Right ventricle myocardium inferior (tissue), 1 donor: ENCODE measurements around the gene FAM72B. TPM values are rescaled to one million over a fixed set of nuclear protein-coding genes. Genes with fewer than 3 reads are reported as not detected.
A peak's percentile ranks its signal among the peaks of the same experiment; 100 is the strongest.
"Not testable (repeated sequence)": the region's sequence is repeated elsewhere in the genome, so short reads cannot be mapped to it uniquely, and the experiment has no call there.

Source experiments
- ATAC-seq: fragments of 200-7000 bp; cut with Tn5 transposase; one replicate; pipeline ENCODE4 v1.9.1; 2020; ENCODE audit warnings: mild to moderate bottlenecking, moderate library complexity
- DNase-seq: peaks from one replicate; pipeline ENCODE4 v3.0.0; 2021; ENCODE audit errors: missing footprints
- intact Hi-C: fragments of 100-400 bp; cut with DNase I; formaldehyde crosslinking; loops from one replicate; pipeline ENCODE4 v1.11.0; 2022
- total RNA-seq: library from RNA; stranded (reverse); fragmentation: NEBNext Ultra II Directional; extraction: Animal tissue kit (Norgen Biotek cat#: 25700); gene quantifications from one replicate; pipeline ENCODE4 v1.2.1, GENCODE V29; 2021
- donor health status: DM: no; HTN: yes; CAD: no; lungs with severe emphysema.

The FAM72B gene
- total RNA-seq, 1 donor from 2014 or later: 0.43 TPM

DNA sequence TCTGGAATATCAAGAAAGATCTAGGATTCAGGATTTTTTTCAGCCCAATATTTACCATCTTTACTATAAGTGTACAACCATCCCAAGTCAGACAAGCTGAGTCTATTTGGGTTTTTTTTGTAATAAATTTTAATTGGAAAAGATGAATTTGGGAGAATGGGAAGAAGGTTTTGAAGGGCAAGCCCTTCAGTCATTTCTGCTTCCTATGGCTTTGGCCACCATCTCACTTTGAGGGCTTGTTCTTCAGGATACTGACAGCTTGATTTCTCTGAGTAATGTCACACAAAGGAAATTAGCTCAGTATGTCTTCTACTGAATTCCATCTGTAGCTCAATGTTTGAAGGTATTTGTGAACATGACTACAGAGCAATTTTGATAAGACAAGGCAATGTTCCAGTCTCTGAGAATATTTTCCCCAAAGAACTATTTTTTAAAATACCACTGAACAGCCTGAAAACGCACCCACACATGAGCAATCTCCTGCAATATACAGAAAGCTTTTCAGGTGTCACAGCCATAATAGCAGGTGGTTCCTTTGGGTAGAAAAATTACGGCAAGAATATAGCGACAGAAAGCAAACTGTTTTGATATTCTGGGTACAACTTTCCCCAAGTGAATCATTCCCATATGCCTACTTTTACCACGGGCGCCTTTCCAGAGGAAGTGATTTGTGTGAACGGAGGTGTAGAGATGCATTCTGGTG is 22.8 kb downstream of the FAM72B start:
- DNase-seq, ATAC-seq, intact Hi-C loops: not testable (repeated sequence)

DNA sequence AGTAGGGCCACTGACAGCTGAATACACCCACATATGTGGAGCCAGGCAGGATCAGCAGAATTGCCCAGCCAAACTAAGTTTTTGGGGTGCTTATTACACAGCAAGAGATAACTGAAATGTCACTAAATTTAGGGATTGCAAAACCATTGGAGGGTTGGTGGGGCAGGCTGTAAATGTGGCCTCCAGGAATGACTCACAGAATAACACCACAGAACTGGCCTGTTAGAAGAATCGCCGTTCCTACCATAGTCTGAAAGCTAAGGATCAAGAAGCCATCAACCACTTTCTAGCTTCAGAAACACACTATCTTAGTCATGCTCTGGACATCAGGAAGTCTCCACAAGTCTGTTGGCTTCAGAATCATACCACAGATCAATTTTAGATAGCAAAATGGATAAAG is 24.0 kb downstream of the FAM72B start:
- intact Hi-C loops, ATAC-seq, DNase-seq: not testable (repeated sequence)

DNA sequence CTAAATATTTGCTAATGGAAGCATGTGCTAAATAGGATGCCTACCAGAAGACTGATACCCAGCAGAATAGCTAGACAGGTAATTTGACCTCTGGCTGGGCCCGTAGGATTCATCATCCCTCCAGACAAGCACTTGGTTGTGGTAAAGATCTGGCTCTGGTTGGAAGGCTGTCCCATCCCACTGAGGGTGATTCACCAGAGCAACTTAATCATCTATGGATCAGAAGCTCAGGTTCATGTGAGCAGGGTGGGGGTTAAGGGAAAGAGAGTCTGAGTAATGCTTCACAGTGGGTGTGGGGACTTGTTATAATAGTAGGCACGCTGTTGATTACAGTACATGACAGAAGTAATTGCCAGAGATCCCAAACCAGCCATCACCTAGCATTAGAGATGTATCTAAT is 26.5 kb downstream of the FAM72B start:
- ATAC-seq, intact Hi-C loops, DNase-seq: not testable (repeated sequence)

DNA sequence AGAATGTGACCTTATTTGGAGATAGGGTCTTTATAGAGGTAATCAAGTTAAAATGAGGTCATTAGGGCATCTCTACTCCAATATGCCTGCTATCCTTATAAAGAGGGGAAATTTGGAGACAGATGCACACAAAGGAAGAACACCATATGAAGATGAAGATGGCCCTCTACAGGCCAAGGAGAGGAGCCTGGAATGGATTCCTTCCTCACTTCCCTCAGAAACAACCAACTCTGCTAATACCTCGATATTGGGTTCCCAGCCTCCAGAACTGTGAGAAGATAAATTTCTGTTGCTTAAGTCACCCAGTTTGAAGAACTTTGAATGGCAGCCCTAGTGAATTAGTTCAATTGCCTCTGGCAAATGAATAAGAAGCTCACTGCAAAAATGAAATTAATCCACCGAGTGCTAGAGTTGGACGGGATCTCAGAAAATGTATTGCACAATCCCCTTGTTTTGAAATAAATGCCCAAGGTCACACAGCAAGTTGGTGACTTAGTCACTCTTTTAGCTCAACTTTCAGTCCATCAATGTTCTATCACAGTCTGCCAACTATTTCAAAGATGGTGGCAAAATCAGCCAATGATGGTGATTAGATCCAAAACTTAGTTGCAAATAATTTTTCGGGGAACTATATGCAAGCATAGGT is 27.1 kb downstream of the FAM72B start:
- peak; percentile 59 for ATAC-seq
- intact Hi-C loops, DNase-seq: not testable (repeated sequence)

DNA sequence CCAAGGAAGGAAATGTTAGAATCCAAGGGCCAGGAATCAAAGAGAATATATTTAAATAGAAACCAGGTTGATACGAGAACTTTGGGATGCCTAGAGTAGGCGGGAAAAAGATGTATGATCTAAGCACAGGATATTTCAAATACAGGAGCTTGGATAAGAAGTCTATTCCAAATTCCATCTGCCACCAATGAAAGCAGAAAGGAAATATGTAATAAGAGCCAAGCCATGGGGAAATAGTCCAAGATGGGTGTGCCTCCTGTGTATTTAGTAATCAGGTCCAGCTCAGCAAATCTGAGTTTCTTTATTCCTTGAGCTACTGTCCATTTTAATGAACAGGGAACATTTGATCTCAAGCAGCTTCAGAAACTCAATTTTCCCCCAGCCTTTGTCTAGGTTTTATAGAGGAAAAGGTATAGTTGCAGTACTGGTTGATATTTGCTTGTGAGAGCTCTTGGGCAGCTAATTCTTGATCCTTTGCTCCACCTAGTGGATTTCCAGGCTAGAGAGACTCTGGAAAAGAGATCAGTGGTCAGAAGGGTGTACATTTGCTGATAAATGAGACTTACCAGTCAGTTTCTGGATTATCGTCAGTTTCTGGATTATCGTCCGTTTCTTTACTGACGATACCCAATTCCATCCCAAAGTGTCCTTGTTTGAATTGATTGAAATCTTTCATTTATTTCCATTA is 28.3 kb downstream of the FAM72B start:
- peak; percentile 36 for ATAC-seq
- intact Hi-C loops, DNase-seq: not testable (repeated sequence)

DNA sequence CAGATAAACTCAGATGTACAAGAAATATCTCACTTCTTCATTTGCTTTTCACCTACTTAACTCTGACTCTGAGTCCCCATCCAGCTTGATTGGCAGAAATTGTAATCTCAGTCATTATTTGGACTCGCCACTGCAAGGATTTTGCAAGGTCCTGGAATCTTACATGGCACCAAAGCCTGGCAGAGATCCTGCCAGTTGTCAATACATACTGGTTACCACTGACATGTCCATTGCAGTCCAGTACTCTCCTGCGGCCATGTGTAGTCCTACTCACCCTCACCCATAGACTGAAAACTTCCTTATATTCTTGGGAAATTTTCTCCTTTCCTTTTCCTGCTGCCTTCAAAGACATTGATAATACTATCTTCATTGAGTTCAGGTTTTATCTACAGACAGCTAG is 29.3 kb downstream of the FAM72B start:
- intact Hi-C loops, DNase-seq, ATAC-seq: not testable (repeated sequence)

DNA sequence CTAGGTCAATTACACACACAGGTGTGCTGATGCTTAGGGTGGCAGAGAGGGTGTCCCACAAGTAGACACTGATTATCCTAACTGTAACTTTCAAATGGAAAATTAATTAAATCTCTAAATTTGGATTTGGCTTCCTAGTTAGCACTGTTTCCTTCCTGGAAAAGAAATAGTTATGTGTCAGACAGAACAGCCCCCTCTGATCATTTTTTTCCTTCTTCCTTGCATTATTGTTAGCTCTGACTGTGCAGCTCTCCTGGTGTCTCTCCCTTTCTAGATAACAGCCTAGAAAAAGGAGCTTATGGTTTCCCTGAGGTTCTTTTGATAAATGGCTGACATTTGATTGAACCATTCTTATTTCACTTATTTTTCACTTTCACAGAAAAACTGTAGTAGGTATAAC is 31.4 kb downstream of the FAM72B start:
- DNase-seq, ATAC-seq, intact Hi-C loops: not testable (repeated sequence)

DNA sequence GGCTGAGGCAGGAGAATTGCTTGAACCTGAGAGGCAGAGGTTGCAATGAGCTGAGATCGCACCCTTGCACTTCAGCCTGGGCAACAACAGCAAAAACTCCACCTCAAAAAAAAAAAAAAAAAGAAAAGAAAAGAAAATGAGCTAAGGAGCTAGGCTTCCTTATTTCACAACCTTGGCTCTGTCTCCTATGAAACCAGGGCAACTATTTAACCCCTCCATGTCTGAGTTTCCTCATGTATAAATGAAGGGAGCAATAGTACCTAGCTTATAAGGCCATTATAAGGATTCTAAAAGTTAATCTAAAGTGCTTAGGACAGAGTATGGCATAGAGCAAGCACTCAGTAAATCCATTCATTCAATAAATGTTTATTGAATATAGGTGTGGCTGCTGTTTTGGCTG is 32.8 kb downstream of the FAM72B start:
- peak; percentile 49 for ATAC-seq
- DNase-seq, intact Hi-C loops: not testable (repeated sequence)

DNA sequence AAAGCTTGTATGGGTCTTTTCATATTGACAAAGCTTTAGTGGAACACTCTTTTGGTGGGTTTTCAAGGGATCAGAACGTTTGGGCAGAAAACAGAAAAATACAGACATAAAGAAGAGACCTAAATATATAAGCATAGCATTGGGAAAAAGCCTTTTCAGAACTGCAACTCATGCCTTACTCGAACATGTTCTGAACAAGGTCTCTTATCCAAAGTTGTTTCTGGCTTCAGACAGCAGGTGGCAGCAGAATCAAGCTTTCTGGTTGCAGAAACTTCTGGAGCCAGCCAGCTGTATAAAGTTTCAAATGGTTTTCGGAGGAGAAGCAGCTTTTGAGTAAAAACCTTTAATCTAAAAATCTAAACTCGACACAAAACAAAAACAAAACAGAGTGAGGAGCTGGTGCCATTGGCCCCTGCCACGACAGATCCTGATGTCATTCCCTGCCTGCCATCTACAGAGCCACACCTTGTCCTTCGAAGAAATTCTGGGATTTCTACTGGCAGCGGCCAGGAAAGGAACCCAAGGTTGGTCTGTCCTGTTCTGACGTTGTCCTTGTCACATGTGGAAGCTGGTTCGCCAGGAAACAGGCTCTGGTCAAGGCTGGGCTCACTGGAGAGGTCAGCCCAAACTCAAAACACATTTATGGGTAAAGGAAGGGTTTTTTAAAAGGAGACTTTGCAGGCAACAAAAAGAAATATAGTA is 35.5 kb downstream of the FAM72B start:
- DNase-seq, intact Hi-C loops: not testable (repeated sequence)
- ATAC-seq: peak; percentile 65

DNA sequence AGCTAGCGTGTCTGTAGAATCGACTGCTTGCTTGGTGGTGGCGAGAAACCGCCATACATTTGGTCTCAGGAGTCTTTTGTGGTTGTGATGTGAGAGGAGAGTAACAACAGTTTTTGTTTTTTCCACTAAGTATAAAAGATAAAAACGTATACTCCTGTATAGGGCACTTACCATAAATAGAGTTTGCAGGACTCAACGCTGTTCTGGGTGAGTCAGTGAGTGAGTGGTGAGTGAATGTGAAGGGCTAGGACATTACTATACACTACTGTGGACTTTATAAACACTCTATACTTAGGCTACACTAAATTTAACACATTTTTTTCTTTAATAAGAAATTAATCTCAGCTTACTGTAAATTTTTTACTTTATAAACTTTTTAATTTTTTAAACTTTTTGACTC is 43.7 kb downstream of the FAM72B start:
- DNase-seq, ATAC-seq, intact Hi-C loops: not testable (repeated sequence)

DNA sequence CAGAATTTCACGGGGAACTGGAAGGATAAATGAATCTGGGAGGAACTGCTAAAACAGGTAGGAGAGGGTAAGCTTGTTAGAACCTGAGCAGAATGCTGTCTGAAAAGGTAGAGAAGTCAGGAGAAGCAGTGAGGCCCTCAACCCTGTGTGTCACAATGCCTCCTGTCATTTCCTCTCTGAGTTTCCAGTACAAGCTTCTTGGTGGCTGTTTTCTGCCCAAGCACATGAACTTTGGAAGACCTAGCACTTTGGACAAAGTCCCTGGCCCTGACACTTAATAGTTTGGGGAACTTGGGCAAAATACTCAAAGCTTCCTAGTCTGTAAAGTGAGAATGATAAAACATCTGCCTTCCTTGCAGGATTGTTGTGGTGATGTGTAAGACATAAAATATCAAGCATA is 52.6 kb downstream of the FAM72B start:
- intact Hi-C loops, DNase-seq: not testable (repeated sequence)
- ATAC-seq: peak; percentile 31

DNA sequence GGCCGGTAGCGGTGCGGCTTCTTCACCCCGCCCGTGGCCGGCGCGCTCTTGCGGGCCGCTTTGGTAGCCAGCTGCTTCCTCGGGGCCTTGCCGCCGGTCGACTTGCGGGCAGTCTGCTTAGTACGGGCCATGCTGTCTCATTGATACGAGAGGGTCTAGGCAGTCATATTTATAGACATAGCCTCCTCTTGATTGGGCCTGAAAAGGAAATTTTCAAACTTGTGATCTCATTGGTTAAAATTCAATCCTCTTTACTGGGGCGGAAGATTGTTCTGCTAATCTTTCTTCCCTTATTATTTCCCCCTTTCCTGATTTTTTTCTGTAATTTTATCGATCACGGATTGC is 65.7 kb downstream of the FAM72B start:
- DNase-seq, intact Hi-C loops: not testable (repeated sequence)
- ATAC-seq: peak; percentile 50

Other genes with a start within 250 kb of the FAM72B start
- 14.0 TPM for gene SRGAP2C, start 635 bp upstream of the FAM72B start, total RNA-seq